K562 (cell line): ENCODE results near the gene WDR64. TPM values are rescaled to one million over a fixed set of nuclear protein-coding genes. Genes with fewer than 3 reads are reported as not detected.

Experiments used
- ATAC-seq: fragments of 200-7000 bp; cut with Tn5 transposase; 3 replicates; pipeline ENCODE4 v1.9.1; 2020; ENCODE audit warnings: moderate library complexity
- BruUV-seq: library from RNA; stranded (reverse); fragments of 400-500 nt; replicated peaks from 2 replicates; lab custom pipeline; 2021; lab: Mats Ljungman, UMichigan
- CTCF ChIA-PET: fragments of 300-600 bp; formaldehyde crosslinking; extraction: SDS; loops from one replicate; lab custom pipeline; 2021; ENCODE audit warnings: low intra/inter-chr PET ratio; lab: Yijun Ruan, JAX
- POLR2A ChIA-PET: fragments of 300-600, 350-650 bp; sonication (Branson Sonifier 250); formaldehyde crosslinking; extraction: SDS; loops from one replicate; lab custom pipeline; 2021; ENCODE audit warnings: antibody characterized with exemption, inconsistent platforms; lab: Yijun Ruan, JAX
- DNase-seq, 4 experiments: peaks; one replicate each; pipeline versions ENCODE4 v3.0.0 to v3.0.0-alpha.2; 2011 to 2018; ENCODE audit warnings: low spot score in 3 of 4, mixed read lengths in 3 of 4; ENCODE audit errors: extremely low read depth in 1 of 4
- FAIRE-seq: peaks from 2 replicates; lab custom pipeline; 2011; peaks lifted over from hg19 to GRCh38; lab: Jason Lieb, UNC
- H2AFZ ChIP-seq: 2 replicates; pipeline ENCODE4 v1.6.0; 2011; ENCODE audit warnings: low read depth, low read length, control low read depth, inconsistent platforms
- H3K27ac ChIP-seq: fragments of 200-600 bp; 3 replicates; pipeline ENCODE4 v1.8.0; 2011; ENCODE audit warnings: low read depth, mild to moderate bottlenecking, control low read depth, inconsistent platforms, low read length, moderate library complexity, mixed read lengths; ENCODE audit errors: extremely low read depth
- H3K27me3 ChIP-seq, 2 experiments: fragments of 300-600 bp in 1 of 2; 2 replicates in 1 of 2; 3 replicates in 1 of 2; pipeline versions ENCODE4 v1.6.0 to v1.8.0; 2011; ENCODE audit warnings: inconsistent platforms in 2 of 2, low read length in 2 of 2, mild to moderate bottlenecking in 1 of 2, mixed read lengths in 1 of 2, moderate library complexity in 1 of 2; ENCODE audit not compliant: control insufficient read depth in 2 of 2, insufficient read depth in 2 of 2
- H3K36me3 ChIP-seq: fragments of 300-600 bp; 3 replicates; pipeline ENCODE4 v1.8.0; 2011; ENCODE audit warnings: mild to moderate bottlenecking, low read length, inconsistent platforms; ENCODE audit not compliant: control insufficient read depth, insufficient read depth
- H3K4me1 ChIP-seq, 2 experiments: fragments of 200-600 bp in 1 of 2; replicated peaks in 1 of 2; 2 replicates in 1 of 2; 3 replicates in 1 of 2; pipeline versions ENCODE4 v1.5.1 to v1.8.0; 2011; ENCODE audit warnings: inconsistent platforms in 2 of 2, low read length in 2 of 2, mild to moderate bottlenecking in 1 of 2, mixed read lengths in 1 of 2, moderate library complexity in 1 of 2; ENCODE audit not compliant: control insufficient read depth in 2 of 2, insufficient read depth in 2 of 2
- H3K4me2 ChIP-seq: 2 replicates; pipeline ENCODE4 v1.6.1; 2011; ENCODE audit warnings: low read length, control low read depth, inconsistent platforms, mixed read lengths; ENCODE audit not compliant: insufficient read depth
- H3K4me3 ChIP-seq: fragments of 200-600 bp; sonication (generic), shearing (Covaris generic); 2 replicates; pipeline ENCODE4 v1.5.1; 2016; ENCODE audit warnings: control low read depth, inconsistent platforms
- H3K79me2 ChIP-seq: fragments of 200-600 bp; 3 replicates; pipeline ENCODE4 v1.8.0; 2011; ENCODE audit warnings: low read length, inconsistent platforms; ENCODE audit not compliant: control insufficient read depth, insufficient read depth
- H3K9ac ChIP-seq, 2 experiments: 2 replicates each; pipeline versions ENCODE4 v1.6.0 to v1.6.1; 2011; ENCODE audit warnings: low read depth in 2 of 2, low read length in 2 of 2, control low read depth in 1 of 2, inconsistent platforms in 1 of 2, mild to moderate bottlenecking in 1 of 2, mixed read lengths in 1 of 2; ENCODE audit not compliant: insufficient read depth in 1 of 2
- H3K9me1 ChIP-seq: one replicate; pipeline ENCODE4 v1.6.0; 2011; ENCODE audit warnings: inconsistent platforms, mild to moderate bottlenecking, low read length, moderate library complexity; ENCODE audit not compliant: control insufficient read depth, insufficient read depth
- H3K9me3 ChIP-seq: replicated peaks from 2 replicates; pipeline ENCODE4 v1.5.1; 2011; ENCODE audit warnings: low read depth, low read length, inconsistent platforms; ENCODE audit not compliant: control insufficient read depth, insufficient read depth
- H4K20me1 ChIP-seq: replicated peaks from 2 replicates; pipeline ENCODE4 v1.6.1; 2011; ENCODE audit warnings: low read length, inconsistent platforms, mixed read lengths; ENCODE audit not compliant: control insufficient read depth, insufficient read depth
- ASH1L ChIP-seq: fragments of 450-650 bp; IDR thresholded peaks from 2 replicates; pipeline ENCODE4 v1.6.1; 2018; ENCODE audit warnings: borderline replicate concordance, mild to moderate bottlenecking, low read depth; ENCODE audit not compliant: partially characterized antibody
- DNMT1 ChIP-seq: fragments of 450-650 bp; IDR thresholded peaks from 2 replicates; pipeline ENCODE4 v1.6.1; 2016; ENCODE audit warnings: antibody characterized with exemption, mild to moderate bottlenecking
- ELF2 ChIP-seq: fragments of 250-450 bp; sonication (Bioruptor Pico); IDR thresholded peaks from 2 replicates; pipeline ENCODE4 v1.5.0; 2021; ENCODE audit warnings: mild to moderate bottlenecking
- ETV6 ChIP-seq, 3 experiments: fragments of 150-350 bp in 1 of 3; sonication (generic) in 1 of 3; formaldehyde crosslinking in 1 of 3; IDR thresholded peaks; 2 replicates each; pipeline versions ENCODE4 v1.6.1 to v1.8.0; 2014 to 2022; ENCODE audit warnings: borderline replicate concordance in 2 of 3, low read depth in 2 of 3, antibody characterized with exemption in 1 of 3, low read length in 1 of 3, mild to moderate bottlenecking in 1 of 3, missing genetic modification reagents in 1 of 3
- HCFC1 ChIP-seq: IDR thresholded peaks from 2 replicates; pipeline ENCODE4 v1.6.1; 2012; ENCODE audit warnings: low read depth, low read length, improper control_type of control experiment
- HEY1 ChIP-seq: fragments of 250-450 bp; sonication (Bioruptor Pico); IDR thresholded peaks from 2 replicates; pipeline ENCODE4 v1.5.0; 2020; ENCODE audit warnings: mild to moderate bottlenecking, moderate library complexity, borderline replicate concordance
- LEF1 ChIP-seq: fragments of 450-650 bp; IDR thresholded peaks from 2 replicates; pipeline ENCODE4 v1.6.1; 2016; ENCODE audit warnings: mild to moderate bottlenecking
- MAFK ChIP-seq: IDR thresholded peaks from 2 replicates; pipeline ENCODE4 v1.6.1; 2011; ENCODE audit warnings: low read length, improper control_type of control experiment
- MTF1 ChIP-seq: fragments of 250-450 bp; sonication (Bioruptor Pico); IDR thresholded peaks from 2 replicates; pipeline ENCODE4 v1.9.0; 2021; ENCODE audit warnings: moderate library complexity, mild to moderate bottlenecking, inconsistent platforms, borderline replicate concordance
- SMARCA4 ChIP-seq: fragments of 450-650 bp; IDR thresholded peaks from 2 replicates; pipeline ENCODE4 v1.6.1; 2016
- SRSF7 ChIP-seq: fragments of 200-400 bp; formaldehyde crosslinking; optimal IDR thresholded peaks from 2 replicates; pipeline ENCODE3; 2017; ENCODE audit warnings: mild to moderate bottlenecking, low read depth, low read length
- TFAM ChIP-seq: fragments of 250-450 bp; sonication (Bioruptor Pico); conservative IDR thresholded peaks from 2 replicates; pipeline ENCODE4 v1.5.0; 2021; ENCODE audit warnings: mild to moderate bottlenecking, moderate library complexity
- ZBTB1 ChIP-seq: sonication (generic); formaldehyde crosslinking; IDR thresholded peaks from 2 replicates; pipeline ENCODE4 v1.8.1; 2023; ENCODE audit warnings: missing genetic modification reagents, low read depth, mild to moderate bottlenecking, borderline replicate concordance
- ZNF124 ChIP-seq: sonication (generic); formaldehyde crosslinking; IDR thresholded peaks from 2 replicates; pipeline ENCODE4 v1.8.1; 2022; ENCODE audit warnings: missing genetic modification reagents
- ZNF77 ChIP-seq: fragments of 250-450 bp; sonication (Bioruptor Pico); IDR thresholded peaks from 2 replicates; pipeline ENCODE4 v1.5.0; 2020
- WGBS: fragments of 100-300 bp; shearing (Covaris generic); methylation state at CpG from one replicate; pipeline ENCODE4 v1.1.6; 2016; ENCODE audit warnings: low coverage, mixed read lengths; ENCODE audit not compliant: insufficient coverage; ENCODE audit errors: missing lambda C conversion rate; 5-methylcytosine and 5-hydroxymethylcytosine counted together
- in situ Hi-C: fragments of 300-500 bp; cut with MboI; formaldehyde crosslinking; loops from 4 replicates; pipeline ENCODE4 v1.15.0; 2018; ENCODE audit warnings: inconsistent platforms, mixed read lengths
- intact Hi-C: fragments of 100-400 bp; cut with micrococcal nuclease; formaldehyde crosslinking; loops from 2 replicates; pipeline ENCODE4 v1.14.2; 2022
- polyA plus RNA-seq, 8 experiments: library from polyadenylated mRNA; depleted of rRNA in 4 of 8; stranded (reverse) in 5 of 8; unstranded in 3 of 8; fragments of >200 nt; fragmentation: Nextera tagmentation in 2 of 8; fragmentation: Illumina TruSeq in 1 of 8; extraction: Ambion mirVana in 2 of 8; extraction: Trizol in 1 of 8; gene quantifications; 2 replicates each; pipeline versions ENCODE4 v1.2.1 to v1.2.3, GENCODE V29; 2011 to 2014; ENCODE audit warnings: inconsistent platforms in 1 of 8, missing spikeins in 1 of 8
- total RNA-seq, 7 experiments: library from RNA; depleted of rRNA in 6 of 7; stranded (reverse); fragments of >200 nt in 6 of 7; fragmentation: Illumina TruSeq in 2 of 7; extraction: Trizol in 2 of 7; gene quantifications; 2 replicates each; pipeline versions ENCODE4 v1.2.1 to v1.2.3, GENCODE V29; 2011 to 2021; ENCODE audit warnings: low replicate concordance in 1 of 7
- TF ChIP-seq, protein P1 (sequence below): sonication (generic); formaldehyde crosslinking; IDR thresholded peaks from 2 replicates; pipeline ENCODE4 v1.4.0; 2020; ENCODE audit warnings: mild to moderate bottlenecking, missing genetic modification reagents
- TF ChIP-seq, protein P2 (sequence below): sonication (generic); formaldehyde crosslinking; IDR thresholded peaks from 2 replicates; pipeline ENCODE4 v1.8.1; 2023; ENCODE audit warnings: mild to moderate bottlenecking, missing genetic modification reagents, moderate library complexity
- TF ChIP-seq, protein P3 (sequence below): sonication (generic); formaldehyde crosslinking; IDR thresholded peaks from 2 replicates; pipeline ENCODE4 v1.9.0; 2022; ENCODE audit warnings: mild to moderate bottlenecking, missing genetic modification reagents
- TF ChIP-seq, protein P4 (sequence below): fragments of 450-650 bp; formaldehyde crosslinking; IDR thresholded peaks from 2 replicates; pipeline ENCODE4 v1.4.0; 2022; ENCODE audit warnings: mild to moderate bottlenecking, moderate library complexity

Gene WDR64
- total and polyA plus RNA-seq, 9 of the 15 experiments (the other 6 are each of a cell fraction or from before 2014, with no cell fraction given), result 0.06 to 0.29 (median 0.19) TPM; not detected in 5

DNA sequence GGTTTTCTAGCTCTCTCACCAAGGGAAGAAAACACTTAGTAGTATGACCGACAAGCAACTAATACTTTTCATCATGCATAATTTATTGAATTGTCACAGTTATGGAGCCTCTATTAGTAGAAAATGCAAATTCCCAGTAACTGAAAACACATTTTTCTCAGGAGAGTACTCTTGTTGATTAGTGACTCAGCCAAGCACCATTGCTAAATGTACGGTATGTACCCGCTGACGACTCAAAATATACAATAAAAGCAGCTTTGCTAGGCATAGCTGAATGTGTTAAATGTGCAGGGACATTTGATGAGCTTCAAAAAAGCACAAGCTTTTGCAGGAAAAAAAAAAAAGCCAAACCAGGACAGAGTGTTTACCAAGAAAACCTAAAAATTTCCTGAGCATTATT lies 63.9 kb downstream of the WDR64 start:
- H3K9ac ChIP-seq, result no peak overlapping the region
- DNase-seq, result no peak
- TF ChIP-seq SRSF7 (no peak), DNMT1 (no peak), MTF1 (CRISPR knock-in tag) (no peak), ELF2 (CRISPR knock-in tag) (no peak), MAFK (no peak), SMARCA4 (no peak), ASH1L (no peak), ZNF77 (CRISPR knock-in tag) (no peak), ETV6 (IDR thresholded peaks at IDR 0.05; ENCODE audit: borderline replicate concordance in 1 of 2, low read depth in 2 of 2, low read length in 1 of 2) (no peak), ETV6 (CRISPR knock-in tag; IDR thresholded peaks at IDR 0.05; ENCODE audit: borderline replicate concordance) (no peak), ZNF124 (CRISPR knock-in tag) (no peak), TFAM (CRISPR knock-in tag) (no peak), HEY1 (no peak), LEF1 (no peak), ZBTB1 (CRISPR knock-in tag) (no peak), HCFC1 (no peak)
- TF ChIP-seq, protein P1, sequence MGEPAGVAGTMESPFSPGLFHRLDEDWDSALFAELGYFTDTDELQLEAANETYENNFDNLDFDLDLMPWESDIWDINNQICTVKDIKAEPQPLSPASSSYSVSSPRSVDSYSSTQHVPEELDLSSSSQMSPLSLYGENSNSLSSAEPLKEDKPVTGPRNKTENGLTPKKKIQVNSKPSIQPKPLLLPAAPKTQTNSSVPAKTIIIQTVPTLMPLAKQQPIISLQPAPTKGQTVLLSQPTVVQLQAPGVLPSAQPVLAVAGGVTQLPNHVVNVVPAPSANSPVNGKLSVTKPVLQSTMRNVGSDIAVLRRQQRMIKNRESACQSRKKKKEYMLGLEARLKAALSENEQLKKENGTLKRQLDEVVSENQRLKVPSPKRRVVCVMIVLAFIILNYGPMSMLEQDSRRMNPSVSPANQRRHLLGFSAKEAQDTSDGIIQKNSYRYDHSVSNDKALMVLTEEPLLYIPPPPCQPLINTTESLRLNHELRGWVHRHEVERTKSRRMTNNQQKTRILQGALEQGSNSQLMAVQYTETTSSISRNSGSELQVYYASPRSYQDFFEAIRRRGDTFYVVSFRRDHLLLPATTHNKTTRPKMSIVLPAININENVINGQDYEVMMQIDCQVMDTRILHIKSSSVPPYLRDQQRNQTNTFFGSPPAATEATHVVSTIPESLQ (CRISPR knock-in tag), result no peak
- TF ChIP-seq, protein P2, sequence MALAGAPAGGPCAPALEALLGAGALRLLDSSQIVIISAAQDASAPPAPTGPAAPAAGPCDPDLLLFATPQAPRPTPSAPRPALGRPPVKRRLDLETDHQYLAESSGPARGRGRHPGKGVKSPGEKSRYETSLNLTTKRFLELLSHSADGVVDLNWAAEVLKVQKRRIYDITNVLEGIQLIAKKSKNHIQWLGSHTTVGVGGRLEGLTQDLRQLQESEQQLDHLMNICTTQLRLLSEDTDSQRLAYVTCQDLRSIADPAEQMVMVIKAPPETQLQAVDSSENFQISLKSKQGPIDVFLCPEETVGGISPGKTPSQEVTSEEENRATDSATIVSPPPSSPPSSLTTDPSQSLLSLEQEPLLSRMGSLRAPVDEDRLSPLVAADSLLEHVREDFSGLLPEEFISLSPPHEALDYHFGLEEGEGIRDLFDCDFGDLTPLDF (CRISPR knock-in tag), result no peak
- TF ChIP-seq, protein P3, sequence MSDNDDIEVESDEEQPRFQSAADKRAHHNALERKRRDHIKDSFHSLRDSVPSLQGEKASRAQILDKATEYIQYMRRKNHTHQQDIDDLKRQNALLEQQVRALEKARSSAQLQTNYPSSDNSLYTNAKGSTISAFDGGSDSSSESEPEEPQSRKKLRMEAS (CRISPR knock-in tag), result no peak
- TF ChIP-seq, protein P4, sequence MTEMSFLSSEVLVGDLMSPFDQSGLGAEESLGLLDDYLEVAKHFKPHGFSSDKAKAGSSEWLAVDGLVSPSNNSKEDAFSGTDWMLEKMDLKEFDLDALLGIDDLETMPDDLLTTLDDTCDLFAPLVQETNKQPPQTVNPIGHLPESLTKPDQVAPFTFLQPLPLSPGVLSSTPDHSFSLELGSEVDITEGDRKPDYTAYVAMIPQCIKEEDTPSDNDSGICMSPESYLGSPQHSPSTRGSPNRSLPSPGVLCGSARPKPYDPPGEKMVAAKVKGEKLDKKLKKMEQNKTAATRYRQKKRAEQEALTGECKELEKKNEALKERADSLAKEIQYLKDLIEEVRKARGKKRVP (CRISPR knock-in tag), result no peak
- TF ChIP-seq, all 486 proteins: peak for 0
- ATAC-seq (no peak), FAIRE-seq (no peak)
- no peaks in the 10 kb centered on the region for H3K27me3 ChIP-seq
- BruUV-seq, result no TSS peak
- intact Hi-C loops, result loop anchor here (5.0 kb wide), 1 partner anchor 79 kb away; no protein-coding TSS in a partner anchor
- H3K9me1 ChIP-seq, result no peaks in the 10 kb centered on the region
- in situ Hi-C loops, result no loop called here
- no peak overlapping the region for H3K4me2 ChIP-seq
- WGBS, result 36% methylated on average over 4 of the region's 4 CpGs
- H3K27ac ChIP-seq, result no peak overlapping the region
- ChIA-PET POLR2A (interaction anchor here (0.6 to 1.3 kb wide), 3 partner anchors 8 to 18 kb away, joined by 3 read pairs; no protein-coding TSS in a partner anchor), CTCF (no interaction called here)
- H2AFZ ChIP-seq, result no peak overlapping the region; the same call in 1 of the 2 replicates
- no peaks in the 10 kb centered on the region for H3K36me3 ChIP-seq
- no peaks in the 10 kb centered on the region for H3K9me3 ChIP-seq
- H4K20me1 ChIP-seq, result no peaks in the 10 kb centered on the region
- peaks cover 0 to 8% of the 10 kb centered on the region in 2 experiments; a peak in 3 of 5 replicates for H3K4me1 ChIP-seq
- no peaks in the 10 kb centered on the region for H3K79me2 ChIP-seq
- H3K4me3 ChIP-seq, result no peak overlapping the region
